DND-41 (cell line): ENCODE results near the gene CBLN4.

ENCODE experiments used
- EZH2 ChIP-seq: IDR thresholded peaks from 3 replicates; pipeline ENCODE4 v1.6.1; 2012; ENCODE audit warnings: borderline replicate concordance, low read depth, mild to moderate bottlenecking, moderate library complexity, low read length, inconsistent platforms; ENCODE audit not compliant: severe bottlenecking
- TF ChIP-seq, protein P1 (sequence below): IDR thresholded peaks from 2 replicates; pipeline ENCODE4 v1.5.1; 2012; ENCODE audit warnings: borderline replicate concordance, low read length, moderate library complexity, mild to moderate bottlenecking; ENCODE audit not compliant: poor library complexity, severe bottlenecking; ENCODE audit errors: extremely low read depth

DNA sequence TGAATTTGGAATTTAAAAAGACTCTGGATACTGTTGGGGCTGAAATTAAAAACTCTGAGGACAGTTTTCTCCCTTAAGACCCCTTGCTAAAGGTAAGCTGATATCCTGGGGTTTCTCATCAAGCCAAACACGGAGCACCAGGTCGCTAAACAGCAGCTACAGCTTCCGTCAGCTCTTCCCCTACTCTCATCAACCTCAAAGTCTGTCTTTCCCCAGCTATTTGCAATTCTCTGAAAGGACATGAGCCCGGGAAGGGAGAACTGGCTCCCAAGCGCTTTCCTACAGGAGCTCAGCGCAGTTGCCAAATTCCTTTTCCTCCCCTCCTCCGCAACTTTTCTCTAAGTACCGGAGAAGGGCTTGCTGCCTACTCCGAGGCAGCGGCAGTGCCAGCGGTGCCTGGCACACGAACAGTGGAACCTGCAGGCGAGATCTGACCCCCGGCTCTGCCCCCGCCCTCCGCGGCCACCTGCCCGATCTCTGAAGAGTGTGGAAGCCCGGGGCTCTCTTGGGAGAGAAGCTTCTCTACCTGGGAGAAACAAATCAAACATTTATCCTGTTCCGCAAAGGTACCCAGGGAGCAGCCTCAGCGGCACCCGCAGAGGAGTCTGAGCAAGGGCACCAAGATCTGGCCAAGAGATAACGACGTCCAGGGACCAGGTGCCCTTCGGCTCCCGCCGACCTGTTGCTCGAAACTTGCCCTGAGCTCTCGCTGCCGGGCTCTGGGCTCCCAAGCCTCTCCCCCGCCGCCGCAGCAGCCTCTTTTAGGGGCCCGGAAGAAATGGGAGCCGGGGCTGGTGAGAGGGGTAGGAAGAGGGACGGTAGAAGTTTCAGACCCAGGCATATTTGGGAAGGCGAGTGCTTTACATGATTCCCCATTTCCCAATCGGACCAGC lies 2.2 kb downstream of the CBLN4 start:
- TF ChIP-seq, protein P1, sequence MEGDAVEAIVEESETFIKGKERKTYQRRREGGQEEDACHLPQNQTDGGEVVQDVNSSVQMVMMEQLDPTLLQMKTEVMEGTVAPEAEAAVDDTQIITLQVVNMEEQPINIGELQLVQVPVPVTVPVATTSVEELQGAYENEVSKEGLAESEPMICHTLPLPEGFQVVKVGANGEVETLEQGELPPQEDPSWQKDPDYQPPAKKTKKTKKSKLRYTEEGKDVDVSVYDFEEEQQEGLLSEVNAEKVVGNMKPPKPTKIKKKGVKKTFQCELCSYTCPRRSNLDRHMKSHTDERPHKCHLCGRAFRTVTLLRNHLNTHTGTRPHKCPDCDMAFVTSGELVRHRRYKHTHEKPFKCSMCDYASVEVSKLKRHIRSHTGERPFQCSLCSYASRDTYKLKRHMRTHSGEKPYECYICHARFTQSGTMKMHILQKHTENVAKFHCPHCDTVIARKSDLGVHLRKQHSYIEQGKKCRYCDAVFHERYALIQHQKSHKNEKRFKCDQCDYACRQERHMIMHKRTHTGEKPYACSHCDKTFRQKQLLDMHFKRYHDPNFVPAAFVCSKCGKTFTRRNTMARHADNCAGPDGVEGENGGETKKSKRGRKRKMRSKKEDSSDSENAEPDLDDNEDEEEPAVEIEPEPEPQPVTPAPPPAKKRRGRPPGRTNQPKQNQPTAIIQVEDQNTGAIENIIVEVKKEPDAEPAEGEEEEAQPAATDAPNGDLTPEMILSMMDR = no peak
- no peak for TF ChIP-seq EZH2
